ENCODE results near the gene ATP8A2. TPM values are rescaled to one million over a fixed set of nuclear protein-coding genes. Genes with fewer than 3 reads are reported as not detected.

ATP8A2 gene
- total and polyA plus RNA-seq, 9 of the 15 experiments (the other 6 are each of a cell fraction or from before 2014, with no cell fraction given), result under 0.01 to 0.33 (median 0.06) TPM; not detected in 4

GRCh38 chr13:25732111-25732865 is 360.5 kb downstream of the ATP8A2 start:
- FAIRE-seq, result no peak
- Histone ChIP-seq H3K36me3 (ENCODE audit: control insufficient read depth, insufficient read depth, low read length) (no peaks in the 10 kb centered on the region), H2AFZ (ENCODE audit: low read depth, low read length) (no peak overlapping the region), H4K20me1 (replicated peaks; ENCODE audit: control insufficient read depth, insufficient read depth, low read length) (no peaks in the 10 kb centered on the region), H3K4me3 (no peak overlapping the region), H3K4me1 (replicated peaks in 1 of 2; ENCODE audit: control insufficient read depth in 2 of 2, insufficient read depth in 2 of 2, low read length in 2 of 2) (no peaks in the 10 kb centered on the region), H3K27me3 (ENCODE audit: control insufficient read depth in 2 of 2, insufficient read depth in 2 of 2, low read length in 2 of 2) (no peaks in the 10 kb centered on the region), H3K9ac (ENCODE audit: insufficient read depth in 1 of 2, low read depth in 2 of 2, low read length in 2 of 2) (no peak overlapping the region), H3K9me1 (ENCODE audit: control insufficient read depth, insufficient read depth, low read length) (no peaks in the 10 kb centered on the region), H3K4me2 (ENCODE audit: insufficient read depth, low read length) (no peak overlapping the region), H3K79me2 (ENCODE audit: control insufficient read depth, insufficient read depth, low read length) (no peaks in the 10 kb centered on the region), H3K9me3 (replicated peaks; ENCODE audit: control insufficient read depth, insufficient read depth, low read depth, low read length) (no peaks in the 10 kb centered on the region), H3K27ac (ENCODE audit: extremely low read depth, low read depth, low read length) (no peak overlapping the region)
- BruUV-seq (replicated peaks), result no TSS peak
- ATAC-seq, result no peak
- TF ChIP-seq ATF1 (CRISPR knock-in tag; IDR thresholded peaks at IDR 0.05) (no peak), ATF1 (tag; IDR thresholded peaks at IDR 0.05) (no peak)
- in situ Hi-C loops (cut with MboI), result no loop called here
- ChIA-PET POLR2A (no interaction called here), CTCF (ENCODE audit: low intra/inter-chr PET ratio) (no interaction called here)
- 1% methylated on average over 7 of the region's 7 CpGs for WGBS (ENCODE audit: insufficient coverage, low coverage, missing lambda C conversion rate)
- intact Hi-C loops (cut with micrococcal nuclease), result no loop called here
- no peak for DNase-seq (ENCODE audit: extremely low read depth in 1 of 4, low spot score in 3 of 4)

- in situ Hi-C loops (cut with MboI), result no loop called here
- CTCF ChIA-PET (ENCODE audit: low intra/inter-chr PET ratio), result no interaction called here
- Histone ChIP-seq H3K9me1 (ENCODE audit: control insufficient read depth, insufficient read depth, low read length) (no peaks in the 10 kb centered on the region), H4K20me1 (replicated peaks; ENCODE audit: control insufficient read depth, insufficient read depth, low read length) (no peaks in the 10 kb centered on the region), H3K4me2 (ENCODE audit: insufficient read depth, low read length) (no peak overlapping the region), H3K4me1 (replicated peaks in 1 of 2; ENCODE audit: control insufficient read depth in 2 of 2, insufficient read depth in 2 of 2, low read length in 2 of 2) (no peaks in the 10 kb centered on the region), H3K27me3 (ENCODE audit: control insufficient read depth in 2 of 2, insufficient read depth in 2 of 2, low read length in 2 of 2) (no peaks in the 10 kb centered on the region), H3K27ac (ENCODE audit: extremely low read depth, low read depth, low read length) (no peak overlapping the region), H3K9me3 (replicated peaks; ENCODE audit: control insufficient read depth, insufficient read depth, low read depth, low read length) (no peaks in the 10 kb centered on the region), H3K79me2 (ENCODE audit: control insufficient read depth, insufficient read depth, low read length) (no peaks in the 10 kb centered on the region), H3K9ac (ENCODE audit: insufficient read depth in 1 of 2, low read depth in 2 of 2, low read length in 2 of 2) (no peak overlapping the region), H3K36me3 (ENCODE audit: control insufficient read depth, insufficient read depth, low read length) (no peaks in the 10 kb centered on the region), H3K4me3 (no peak overlapping the region), H2AFZ (ENCODE audit: low read depth, low read length) (no peak overlapping the region)
- 0% methylated on average over 4 of the region's 5 CpGs for WGBS (ENCODE audit: insufficient coverage, low coverage, missing lambda C conversion rate)
- TF ChIP-seq ZNF449 (CRISPR knock-in tag; IDR thresholded peaks at IDR 0.05) (no peak), CEBPG (CRISPR knock-in tag; IDR thresholded peaks at IDR 0.05) (no peak), CEBPG (tag; conservative IDR thresholded peaks at IDR 0.05 in 1 of 2, IDR thresholded peaks at IDR 0.05 in 1 of 2) (no peak)
- DNase-seq (ENCODE audit: extremely low read depth in 1 of 4, low spot score in 3 of 4), result no peak
- POLR2A ChIA-PET, result no interaction called here
- no peak for ATAC-seq
- no TSS peak for BruUV-seq (replicated peaks)
- intact Hi-C loops (cut with micrococcal nuclease), result no loop called here
- FAIRE-seq, result no peak
These were observed 361.3 kb downstream of the ATP8A2 start for GRCh38 chr13:25733001-25733491.

Data from K562 (cell line).